ENCODE results near the gene CRELD2. TPM values are rescaled to one million over a fixed set of nuclear protein-coding genes. Genes with fewer than 3 reads are reported as not detected.
A peak's percentile ranks its signal among the peaks of the same experiment; 100 is the strongest.

The CRELD2 gene
- total and polyA plus RNA-seq, 2 of the 13 experiments (the other 11 are each of a cell fraction or from before 2014, with no cell fraction given), result 17.2 to 44.7 TPM

- TF ChIP-seq BCL6 (CRISPR knock-in tag; IDR thresholded peaks at IDR 0.05), result no peak
- TF ChIP-seq THYN1 (CRISPR knock-in tag; IDR thresholded peaks at IDR 0.05; ENCODE audit: borderline replicate concordance, low read depth), result no peak
- TF ChIP-seq NRL (CRISPR knock-in tag; IDR thresholded peaks at IDR 0.05; ENCODE audit: borderline replicate concordance), result peak; percentile 79; the same call in 1 of the 2 replicates
- TF ChIP-seq KLF12 (CRISPR knock-in tag; IDR thresholded peaks at IDR 0.05; ENCODE audit: borderline replicate concordance), result no peak; the same call in 1 of the 2 replicates
- TF ChIP-seq ZSCAN12 (CRISPR knock-in tag; IDR thresholded peaks at IDR 0.05), result 0 out of 2 replicates have a peak, but pooled peaks have one; percentile 58
- no peak for TF ChIP-seq ZNF232 (CRISPR knock-in tag; IDR thresholded peaks at IDR 0.05; ENCODE audit: borderline replicate concordance)
- TF ChIP-seq ZC3H13 (CRISPR knock-in tag; IDR thresholded peaks at IDR 0.05), result peak; percentile 78
- no peak for TF ChIP-seq AHR (CRISPR knock-in tag; IDR thresholded peaks at IDR 0.05)
- TF ChIP-seq SYNCRIP (IDR thresholded peaks at IDR 0.05; ENCODE audit: insufficient read depth, low read depth, low read length), result no peak
- no peak for TF ChIP-seq REPIN1 (CRISPR knock-in tag; IDR thresholded peaks at IDR 0.05; ENCODE audit: borderline replicate concordance, low read depth)
- TF ChIP-seq ZSCAN30 (CRISPR knock-in tag; IDR thresholded peaks at IDR 0.05), result peak; percentile 30; the same call in 1 of the 2 replicates
- no peak for TF ChIP-seq KMT2A (CRISPR knock-in tag; IDR thresholded peaks at IDR 0.05)
- no peak for TF ChIP-seq PITX1 (CRISPR knock-in tag; IDR thresholded peaks at IDR 0.05)
- TF ChIP-seq ZNF770 (CRISPR knock-in tag; IDR thresholded peaks at IDR 0.05), result 0 out of 2 replicates have a peak, but pooled peaks have one; percentile 36
- TF ChIP-seq HNF4A (CRISPR knock-in tag; IDR thresholded peaks at IDR 0.05), result peak; percentile 55
- no peak for TF ChIP-seq PRMT3 (CRISPR knock-in tag; IDR thresholded peaks at IDR 0.05; ENCODE audit: borderline replicate concordance, low read depth)
- TF ChIP-seq NFYB (CRISPR knock-in tag; IDR thresholded peaks at IDR 0.05), result no peak
- no peak for TF ChIP-seq ZNF609 (CRISPR knock-in tag; IDR thresholded peaks at IDR 0.05; ENCODE audit: borderline replicate concordance)
- no peak for TF ChIP-seq RFX3 (CRISPR knock-in tag; IDR thresholded peaks at IDR 0.05)
- TF ChIP-seq ZNF280B (CRISPR knock-in tag; IDR thresholded peaks at IDR 0.05; ENCODE audit: borderline replicate concordance), result 0 out of 2 replicates have a peak, but pooled peaks have one; percentile 30
- no peak; the same call in 1 of the 2 replicates for TF ChIP-seq EED (CRISPR knock-in tag; IDR thresholded peaks at IDR 0.05)
- no peak; the same call in 1 of the 2 replicates for TF ChIP-seq ZNF691 (CRISPR knock-in tag; IDR thresholded peaks at IDR 0.05; ENCODE audit: borderline replicate concordance, low read depth)
These were observed 41.3 kb downstream of the CRELD2 start (continued) for GRCh38 chr22:49959782-49960158.

All from HepG2 (cell line).